CD14-positive monocyte (primary cell): Measurements from ENCODE around the gene VPS72. TPM values are rescaled to one million over a fixed set of nuclear protein-coding genes. Genes with fewer than 3 reads are reported as not detected.

Experiments used
- DNase-seq, 3 donors: peaks; one replicate each; pipeline ENCODE4 v3.0.0-alpha.2; 2011 to 2022
- H2AFZ ChIP-seq: 2 replicates; pipeline ENCODE4 v1.6.0; 2012; ENCODE audit warnings: mild to moderate bottlenecking, low read depth, low read length, inconsistent platforms; ENCODE audit not compliant: insufficient read depth, poor library complexity, severe bottlenecking
- H3K27ac ChIP-seq, 2 donors: 1 replicate in 1 of 2; 2 replicates in 1 of 2; pipeline ENCODE4 v1.5.1; 2012 to 2013; ENCODE audit warnings: low read length in 2 of 2, control low read depth in 1 of 2, inconsistent platforms in 1 of 2, low read depth in 1 of 2, mild to moderate bottlenecking in 1 of 2
- H3K27me3 ChIP-seq, 2 donors: one replicate each; pipeline versions ENCODE4 v1.6.0 to v1.6.1; 2011 to 2013; ENCODE audit warnings: low read length in 2 of 2; ENCODE audit not compliant: control insufficient read depth in 2 of 2, insufficient read depth in 2 of 2
- H3K36me3 ChIP-seq, 2 donors: replicated peaks in 1 of 2; 1 replicate in 1 of 2; 2 replicates in 1 of 2; pipeline versions ENCODE4 v1.5.1 to v1.6.1; 2012 to 2013; ENCODE audit warnings: low read length in 2 of 2, control low read depth in 1 of 2, inconsistent platforms in 1 of 2, mild to moderate bottlenecking in 1 of 2; ENCODE audit not compliant: insufficient read depth in 2 of 2, control insufficient read depth in 1 of 2
- H3K4me1 ChIP-seq, 2 donors: 1 replicate in 1 of 2; 2 replicates in 1 of 2; pipeline versions ENCODE4 v1.5.1 to v1.6.1; 2012 to 2013; ENCODE audit warnings: low read length in 2 of 2, control low read depth in 1 of 2, inconsistent platforms in 1 of 2, mild to moderate bottlenecking in 1 of 2, moderate library complexity in 1 of 2; ENCODE audit not compliant: insufficient read depth in 2 of 2, control insufficient read depth in 1 of 2
- H3K4me2 ChIP-seq: replicated peaks from 2 replicates; pipeline ENCODE3; 2012; ENCODE audit warnings: low read length, moderate library complexity, mild to moderate bottlenecking; ENCODE audit not compliant: poor library complexity, severe bottlenecking; ENCODE audit errors: extremely low read depth
- H3K4me3 ChIP-seq, 3 experiments: fragments of 200-600 bp in 1 of 3; sonication (generic) in 1 of 3; replicated peaks in 1 of 3; 1 replicate in 2 of 3; 2 replicates in 1 of 3; pipeline ENCODE4 v1.5.1; 2011 to 2013; ENCODE audit warnings: low read length in 3 of 3, mild to moderate bottlenecking in 3 of 3, control low read depth in 2 of 3, low read depth in 2 of 3, inconsistent platforms in 1 of 3, moderate library complexity in 1 of 3
- H3K79me2 ChIP-seq: 2 replicates; pipeline ENCODE4 v1.6.0; 2012; ENCODE audit warnings: mild to moderate bottlenecking, control low read depth, inconsistent platforms, low read length, moderate library complexity; ENCODE audit not compliant: insufficient read depth
- H3K9ac ChIP-seq: 2 replicates; pipeline ENCODE4 v1.6.0; 2017; ENCODE audit warnings: low read length, mild to moderate bottlenecking; ENCODE audit not compliant: insufficient read depth, poor library complexity, severe bottlenecking
- H3K9me3 ChIP-seq, 2 donors: replicated peaks in 1 of 2; 1 replicate in 1 of 2; 2 replicates in 1 of 2; pipeline versions ENCODE4 v1.5.1 to v1.6.1; 2012 to 2013; ENCODE audit warnings: low read length in 2 of 2, control low read depth in 1 of 2; ENCODE audit not compliant: control insufficient read depth in 1 of 2, insufficient read depth in 1 of 2
- H4K20me1 ChIP-seq: 2 replicates; pipeline ENCODE4 v1.6.0; 2012; ENCODE audit warnings: mild to moderate bottlenecking, low read length, control low read depth, moderate library complexity; ENCODE audit not compliant: insufficient read depth
- H3K27ac Mint-ChIP-seq, 7 donors: one replicate each; pipeline ENCODE4 v1.8.0; 2020; ENCODE audit warnings: mild to moderate bottlenecking in 7 of 7, mixed read lengths in 7 of 7, moderate library complexity in 6 of 7, inconsistent platforms in 2 of 7
- H3K27me3 Mint-ChIP-seq, 3 donors: one replicate each; pipeline ENCODE4 v1.8.0; 2021 to 2022; ENCODE audit warnings: low read depth in 3 of 3, mild to moderate bottlenecking in 3 of 3, mixed read lengths in 3 of 3, moderate library complexity in 3 of 3, inconsistent platforms in 1 of 3
- H3K36me3 Mint-ChIP-seq, 2 donors: one replicate each; pipeline ENCODE4 v1.8.0; 2020; ENCODE audit warnings: mixed read lengths in 2 of 2, inconsistent platforms in 1 of 2, mild to moderate bottlenecking in 1 of 2
- H3K4me1 Mint-ChIP-seq: one replicate; pipeline ENCODE4 v1.8.0; 2020; ENCODE audit warnings: mild to moderate bottlenecking, mixed read lengths
- H3K4me3 Mint-ChIP-seq, 2 donors: one replicate each; pipeline ENCODE4 v1.8.0; 2020; ENCODE audit warnings: mild to moderate bottlenecking in 2 of 2, mixed read lengths in 2 of 2, moderate library complexity in 1 of 2
- H3K9me3 Mint-ChIP-seq, 7 donors: one replicate each; pipeline ENCODE4 v1.8.0; 2020 to 2022; ENCODE audit warnings: mixed read lengths in 7 of 7, mild to moderate bottlenecking in 6 of 7, moderate library complexity in 6 of 7, inconsistent platforms in 2 of 7
- WGBS: methylation state at CpG from one replicate; pipeline ENCODE4 v1.1.5; 2013; ENCODE audit warnings: missing lambda C conversion rate; ENCODE audit not compliant: insufficient coverage; 5-methylcytosine and 5-hydroxymethylcytosine counted together
- intact Hi-C, 2 donors: fragments of 100-400 bp; cut with micrococcal nuclease; formaldehyde crosslinking; loops; one replicate each; pipeline versions ENCODE4 v1.15.0 to v1.15.1; 2023
- polyA plus RNA-seq, 3 donors: library from polyadenylated mRNA; depleted of rRNA in 1 of 3; unstranded in 2 of 3; stranded (reverse) in 1 of 3; fragments of 300-500 nt in 2 of 3; fragments of >200 nt in 1 of 3; fragmentation: Illumina TruSeq in 2 of 3; gene quantifications; 1 replicate in 2 of 3; 2 replicates in 1 of 3; pipeline ENCODE4 v1.2.3, GENCODE V29; 2012 to 2021
- TF ChIP-seq, protein P1 (sequence below): fragments of 200-600 bp; IDR thresholded peaks from one replicate; pipeline ENCODE4 v1.8.0; 2022; ENCODE audit warnings: antibody characterized with exemption, mild to moderate bottlenecking

Gene VPS72
- polyA plus RNA-seq, 3 donors, result 30.4 to 43.3 (median 37.7) TPM

DNA sequence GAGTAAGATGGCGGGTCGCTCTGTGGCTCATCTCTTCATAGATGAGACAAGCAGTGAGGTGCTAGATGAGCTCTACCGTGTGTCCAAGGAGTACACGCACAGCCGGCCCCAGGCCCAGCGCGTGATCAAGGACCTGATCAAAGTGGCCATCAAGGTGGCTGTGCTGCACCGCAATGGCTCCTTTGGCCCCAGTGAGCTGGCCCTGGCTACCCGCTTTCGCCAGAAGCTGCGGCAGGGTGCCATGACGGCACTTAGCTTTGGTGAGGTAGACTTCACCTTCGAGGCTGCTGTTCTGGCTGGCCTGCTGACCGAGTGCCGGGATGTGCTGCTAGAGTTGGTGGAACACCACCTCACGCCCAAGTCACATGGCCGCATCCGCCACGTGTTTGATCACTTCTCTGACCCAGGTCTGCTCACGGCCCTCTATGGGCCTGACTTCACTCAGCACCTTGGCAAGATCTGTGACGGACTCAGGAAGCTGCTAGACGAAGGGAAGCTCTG lies 31.2 kb downstream of the VPS72 start:
- intact Hi-C loops, result loop anchor here in 1 of 2 donors (5.0 kb wide), 2 partner anchors 132 to 396 kb away; no protein-coding TSS in a partner anchor
- TF ChIP-seq, protein P1, sequence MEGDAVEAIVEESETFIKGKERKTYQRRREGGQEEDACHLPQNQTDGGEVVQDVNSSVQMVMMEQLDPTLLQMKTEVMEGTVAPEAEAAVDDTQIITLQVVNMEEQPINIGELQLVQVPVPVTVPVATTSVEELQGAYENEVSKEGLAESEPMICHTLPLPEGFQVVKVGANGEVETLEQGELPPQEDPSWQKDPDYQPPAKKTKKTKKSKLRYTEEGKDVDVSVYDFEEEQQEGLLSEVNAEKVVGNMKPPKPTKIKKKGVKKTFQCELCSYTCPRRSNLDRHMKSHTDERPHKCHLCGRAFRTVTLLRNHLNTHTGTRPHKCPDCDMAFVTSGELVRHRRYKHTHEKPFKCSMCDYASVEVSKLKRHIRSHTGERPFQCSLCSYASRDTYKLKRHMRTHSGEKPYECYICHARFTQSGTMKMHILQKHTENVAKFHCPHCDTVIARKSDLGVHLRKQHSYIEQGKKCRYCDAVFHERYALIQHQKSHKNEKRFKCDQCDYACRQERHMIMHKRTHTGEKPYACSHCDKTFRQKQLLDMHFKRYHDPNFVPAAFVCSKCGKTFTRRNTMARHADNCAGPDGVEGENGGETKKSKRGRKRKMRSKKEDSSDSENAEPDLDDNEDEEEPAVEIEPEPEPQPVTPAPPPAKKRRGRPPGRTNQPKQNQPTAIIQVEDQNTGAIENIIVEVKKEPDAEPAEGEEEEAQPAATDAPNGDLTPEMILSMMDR, result no peak
- Histone ChIP-seq H3K79me2 (peaks cover 69% of the 10 kb centered on the region), H3K27ac (peak overlapping the region; percentile 60 to 79), H4K20me1 (peaks cover 72% of the 10 kb centered on the region), H3K27me3 (no peaks in the 10 kb centered on the region), H3K4me1 (peaks cover 54 to 65% of the 10 kb centered on the region in 2 donors), H2AFZ (no peak overlapping the region), H3K4me2 (peak overlapping the region; percentile 88), H3K9ac (peak overlapping the region; percentile 52), H3K4me3 (peak overlapping the region; percentile 74 to 91 (median 91)), H3K9me3 (no peaks in the 10 kb centered on the region), H3K36me3 (peaks cover 17 to 48% of the 10 kb centered on the region in 2 donors)
- 69% methylated on average over 21 of the region's 22 CpGs for WGBS
- Mint-ChIP-seq H3K27me3 (peaks cover 0 to 7% (median 0%) of the 10 kb centered on the region in 3 donors), H3K4me3 (peak overlapping the region; percentile 98), H3K36me3 (peaks cover 36 to 50% of the 10 kb centered on the region in 2 donors), H3K4me1 (peaks cover 62% of the 10 kb centered on the region), H3K27ac (peak overlapping the region; percentile 86 to 96 (median 92)), H3K9me3 (no peaks in the 10 kb centered on the region)
- peak in 1 of 3 donors; percentile 34 for DNase-seq

DNA sequence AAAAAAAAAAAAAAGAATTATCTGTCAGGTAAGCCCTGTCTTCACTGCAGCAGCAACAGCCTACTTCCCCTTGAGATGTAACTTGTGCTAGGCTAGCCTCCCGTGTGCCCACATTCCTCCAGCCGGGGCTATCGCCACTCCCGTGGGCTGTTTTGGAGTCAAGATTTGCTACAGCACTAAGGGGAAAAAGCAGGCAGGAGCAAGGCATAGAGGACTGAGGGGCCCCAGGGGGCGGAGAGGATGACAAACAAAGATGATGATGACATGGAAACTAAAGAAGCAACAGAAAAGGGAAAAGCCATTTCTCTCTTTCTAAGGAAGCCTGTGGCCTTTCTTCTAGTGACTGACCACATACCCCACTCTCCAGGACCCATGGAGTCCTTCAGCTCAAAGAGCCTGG lies 31.7 kb downstream of the VPS72 start:
- H3K79me2 ChIP-seq, result peaks cover 66% of the 10 kb centered on the region
- peaks cover 13 to 43% of the 10 kb centered on the region in 2 donors for H3K36me3 ChIP-seq
- no peaks in the 10 kb centered on the region for H3K9me3 ChIP-seq
- H3K9ac ChIP-seq, result peak overlapping the region; percentile 52
- peak overlapping the region; percentile 98 for H3K4me3 Mint-ChIP-seq
- peak overlapping the region; percentile 86 to 96 (median 92) for H3K27ac Mint-ChIP-seq
- H3K4me1 ChIP-seq, result peaks cover 54 to 65% of the 10 kb centered on the region in 2 donors
- peaks cover 36 to 45% of the 10 kb centered on the region in 2 donors for H3K36me3 Mint-ChIP-seq
- DNase-seq, result peak in 1 of 3 donors; percentile 37
- no peaks in the 10 kb centered on the region for H3K9me3 Mint-ChIP-seq
- H4K20me1 ChIP-seq, result peaks cover 67% of the 10 kb centered on the region
- intact Hi-C loops, result loop anchor here in 1 of 2 donors (5.0 kb wide), 2 partner anchors 131 to 396 kb away; no protein-coding TSS in a partner anchor
- peak overlapping the region; percentile 74 to 91 (median 91) for H3K4me3 ChIP-seq
- TF ChIP-seq, protein P1, result no peak
- H3K27ac ChIP-seq, result peak overlapping the region; percentile 60 to 79
- peak overlapping the region; percentile 15 for H2AFZ ChIP-seq
- no peaks in the 10 kb centered on the region for H3K27me3 ChIP-seq
- H3K4me2 ChIP-seq, result peak overlapping the region; percentile 88
- H3K4me1 Mint-ChIP-seq, result peaks cover 62% of the 10 kb centered on the region
- H3K27me3 Mint-ChIP-seq, result peaks cover 0 to 7% (median 0%) of the 10 kb centered on the region in 3 donors
- WGBS, result 0% methylated on average over 3 of the region's 5 CpGs
